ENCODE results near the gene OGN. TPM values are rescaled to one million over a fixed set of nuclear protein-coding genes. Genes with fewer than 3 reads are reported as not detected.

The OGN gene, protein sequence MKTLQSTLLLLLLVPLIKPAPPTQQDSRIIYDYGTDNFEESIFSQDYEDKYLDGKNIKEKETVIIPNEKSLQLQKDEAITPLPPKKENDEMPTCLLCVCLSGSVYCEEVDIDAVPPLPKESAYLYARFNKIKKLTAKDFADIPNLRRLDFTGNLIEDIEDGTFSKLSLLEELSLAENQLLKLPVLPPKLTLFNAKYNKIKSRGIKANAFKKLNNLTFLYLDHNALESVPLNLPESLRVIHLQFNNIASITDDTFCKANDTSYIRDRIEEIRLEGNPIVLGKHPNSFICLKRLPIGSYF
- not detected in 2 replicates for total RNA-seq

DNA sequence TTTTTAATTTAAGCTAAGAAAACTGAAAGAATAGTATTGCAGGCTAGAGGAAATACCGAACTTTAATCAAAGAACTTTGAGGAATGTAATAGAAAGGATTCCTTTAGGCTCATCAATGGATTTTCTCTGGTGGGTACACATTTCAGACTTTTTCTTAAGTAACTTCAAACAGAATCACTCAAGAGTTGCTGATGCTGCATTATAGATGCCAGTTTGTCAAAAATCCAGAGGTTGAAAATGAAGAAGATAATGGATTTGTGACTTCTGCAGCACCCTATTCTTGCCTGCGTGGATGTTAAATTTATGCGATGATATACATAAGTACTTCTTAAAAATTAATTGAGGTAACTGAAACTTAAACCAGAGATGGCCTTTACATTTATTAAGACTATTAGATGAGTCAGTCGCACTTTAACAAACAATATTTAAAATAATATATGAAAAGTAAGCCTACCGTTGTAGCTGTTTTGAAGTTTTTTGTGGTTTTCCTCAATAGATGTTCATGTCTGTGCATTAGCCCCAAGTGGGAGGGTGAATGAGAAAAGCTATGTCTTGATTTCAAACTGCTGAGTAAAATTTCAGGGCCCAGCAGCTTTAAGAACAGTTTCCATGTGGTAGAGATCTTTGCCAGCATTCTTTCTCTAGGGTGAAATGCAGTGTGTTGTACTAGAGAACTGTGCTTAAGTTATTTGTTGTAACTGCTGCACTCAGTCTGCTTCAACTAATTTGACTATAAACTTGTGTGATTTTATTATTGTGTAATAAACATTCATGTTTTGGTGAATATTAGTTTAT is at the start of gene OGN:
Gene OGN, minus strand, starts transcription at position 537 of the 795 bp plus-strand sequence. CDS start 1,171 bp downstream, outside the sequence.

DNA sequence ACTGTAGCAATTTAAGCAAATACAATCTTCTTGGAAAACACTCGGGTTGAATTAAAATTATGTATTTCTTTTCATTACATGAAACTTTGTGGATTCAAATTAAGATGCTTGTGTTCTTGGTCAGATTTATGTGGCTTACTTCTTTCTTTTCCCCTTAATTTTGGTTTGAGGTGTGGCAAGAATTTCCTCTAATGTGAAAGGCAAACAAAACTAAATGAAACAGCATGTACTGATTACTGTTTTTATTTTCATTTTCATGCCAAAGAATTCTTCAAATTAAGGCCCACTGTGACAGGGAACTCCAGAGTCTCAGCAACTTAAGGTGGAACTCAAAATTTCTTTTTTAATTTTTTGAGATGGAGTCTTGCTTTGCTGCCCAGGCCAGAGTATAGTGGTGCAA is 20.0 kb upstream of the OGN start, which contains the start of gene OMD:
Gene OMD, minus strand, starts transcription at position 132 of the 400 bp plus-strand sequence. CDS start 6,913 bp downstream, outside the sequence.

Other genes starting within 250 kb of the OGN start
- gene IARS1, start 110.9 kb downstream of the OGN start, total RNA-seq, result 335 and 619 TPM in 2 replicates
- 26.9 and 27.3 TPM in 2 replicates for gene NOL8, start 79.2 kb downstream of the OGN start, total RNA-seq
- gene CENPP, start 78.6 kb downstream of the OGN start, total RNA-seq, result 1.5 and 7.7 TPM in 2 replicates
- not detected in 2 replicates for gene OMD, start 19.9 kb upstream of the OGN start, total RNA-seq
- gene ASPN, start 77.9 kb upstream of the OGN start, total RNA-seq, result 0.44 and 0.57 TPM in 2 replicates
- gene ECM2, start 131.4 kb upstream of the OGN start, total RNA-seq, result 0.29 and 1.5 TPM in 2 replicates

Measured in placental pericyte (primary cell).